22Rv1 (cell line): ENCODE data around the gene CEBPB.

Source experiments
- ZFX ChIP-seq: fragments of 450-650 bp; IDR thresholded peaks from 2 replicates; pipeline ENCODE4 v1.6.1; 2017; ENCODE audit warnings: antibody characterized with exemption, borderline replicate concordance
- TF ChIP-seq, protein P1 (sequence below): fragments of 450-650 bp; IDR thresholded peaks from 2 replicates; pipeline ENCODE4 v1.5.1; 2017; ENCODE audit warnings: mild to moderate bottlenecking

DNA sequence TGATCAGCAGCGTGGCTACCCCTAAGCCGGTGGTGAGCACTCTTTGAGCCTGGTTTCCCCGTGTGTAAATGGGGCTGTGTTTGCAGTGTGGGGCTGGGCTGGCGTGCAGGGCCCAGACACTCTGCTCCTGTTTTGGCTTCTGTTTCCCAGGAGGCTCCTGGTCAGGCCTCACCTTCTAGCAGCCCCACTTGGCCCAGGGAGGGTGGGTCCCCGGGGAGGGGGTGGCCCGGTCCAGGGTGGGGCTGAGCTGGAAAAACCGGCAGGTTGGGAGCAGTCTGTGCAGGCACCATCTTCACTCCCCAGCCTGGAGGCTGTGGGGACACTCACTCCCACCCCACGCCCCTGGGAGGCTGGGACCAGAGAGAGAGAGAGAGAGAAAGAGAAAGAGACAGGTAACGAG, 25.3 kb downstream of the CEBPB start:
- TF ChIP-seq, protein P1, sequence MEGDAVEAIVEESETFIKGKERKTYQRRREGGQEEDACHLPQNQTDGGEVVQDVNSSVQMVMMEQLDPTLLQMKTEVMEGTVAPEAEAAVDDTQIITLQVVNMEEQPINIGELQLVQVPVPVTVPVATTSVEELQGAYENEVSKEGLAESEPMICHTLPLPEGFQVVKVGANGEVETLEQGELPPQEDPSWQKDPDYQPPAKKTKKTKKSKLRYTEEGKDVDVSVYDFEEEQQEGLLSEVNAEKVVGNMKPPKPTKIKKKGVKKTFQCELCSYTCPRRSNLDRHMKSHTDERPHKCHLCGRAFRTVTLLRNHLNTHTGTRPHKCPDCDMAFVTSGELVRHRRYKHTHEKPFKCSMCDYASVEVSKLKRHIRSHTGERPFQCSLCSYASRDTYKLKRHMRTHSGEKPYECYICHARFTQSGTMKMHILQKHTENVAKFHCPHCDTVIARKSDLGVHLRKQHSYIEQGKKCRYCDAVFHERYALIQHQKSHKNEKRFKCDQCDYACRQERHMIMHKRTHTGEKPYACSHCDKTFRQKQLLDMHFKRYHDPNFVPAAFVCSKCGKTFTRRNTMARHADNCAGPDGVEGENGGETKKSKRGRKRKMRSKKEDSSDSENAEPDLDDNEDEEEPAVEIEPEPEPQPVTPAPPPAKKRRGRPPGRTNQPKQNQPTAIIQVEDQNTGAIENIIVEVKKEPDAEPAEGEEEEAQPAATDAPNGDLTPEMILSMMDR = no peak
- TF ChIP-seq ZFX = no peak
